Activated naive CD4-positive, alpha-beta T cell treated with anti-CD3 and anti-CD28 coated beads, Interleukin-2, amount 10 ng/mL, durations not matched to agents 7 days and 5 days (primary cell): ENCODE data around the gene MEI4.

Source experiments
- CTCF ChIA-PET: fragments of 350-600 bp; sonication (Branson Sonifier 250); formaldehyde crosslinking; loops from one replicate; lab custom pipeline; 2021; ENCODE audit warnings: antibody characterized with exemption; lab: Charles Lee
- DNase-seq: peaks from one replicate; pipeline ENCODE4 v3.0.0-alpha.2; 2020
- H3K27ac Mint-ChIP-seq: one replicate; pipeline ENCODE4 v1.8.0; 2021; ENCODE audit warnings: mild to moderate bottlenecking, moderate library complexity, mixed read lengths
- H3K27me3 Mint-ChIP-seq: one replicate; pipeline ENCODE4 v1.8.0; 2021; ENCODE audit warnings: mild to moderate bottlenecking, mixed read lengths
- H3K36me3 Mint-ChIP-seq: one replicate; pipeline ENCODE4 v1.8.0; 2021; ENCODE audit warnings: mixed read lengths
- H3K4me1 Mint-ChIP-seq: one replicate; pipeline ENCODE4 v1.8.0; 2021; ENCODE audit warnings: mixed read lengths
- H3K4me3 Mint-ChIP-seq: one replicate; pipeline ENCODE4 v1.8.0; 2021; ENCODE audit warnings: mild to moderate bottlenecking, moderate library complexity, mixed read lengths
- H3K9me3 Mint-ChIP-seq: one replicate; pipeline ENCODE4 v1.8.0; 2021; ENCODE audit warnings: mixed read lengths

The MEI4 gene

GRCh38 chr6:77880501-77880900 is 227.7 kb downstream of the MEI4 start:
- no peak for DNase-seq
- Mint-ChIP-seq H3K9me3 (no peaks in the 10 kb centered on the region), H3K4me3 (no peak overlapping the region), H3K4me1 (no peaks in the 10 kb centered on the region), H3K36me3 (no peaks in the 10 kb centered on the region), H3K27ac (no peak overlapping the region), H3K27me3 (no peaks in the 10 kb centered on the region)
- CTCF ChIA-PET: no interaction called here

- no peak for DNase-seq
- Mint-ChIP-seq H3K4me3 (no peak overlapping the region), H3K36me3 (no peaks in the 10 kb centered on the region), H3K27me3 (no peaks in the 10 kb centered on the region), H3K27ac (no peak overlapping the region), H3K9me3 (peaks cover 2% of the 10 kb centered on the region), H3K4me1 (no peaks in the 10 kb centered on the region)
- CTCF ChIA-PET: no interaction called here
Measured at GRCh38 chr6:77883851-77884250, 231.0 kb downstream of the MEI4 start.

GRCh38 chr6:77893391-77893790 is 240.6 kb downstream of the MEI4 start:
- CTCF ChIA-PET: no interaction called here

GRCh38 chr6:77906070-77906469 is 253.2 kb downstream of the MEI4 start:
- H3K4me1 Mint-ChIP-seq: no peaks in the 10 kb centered on the region
- no peaks in the 10 kb centered on the region for H3K36me3 Mint-ChIP-seq
- no peak overlapping the region for H3K27ac Mint-ChIP-seq
- H3K9me3 Mint-ChIP-seq: peaks cover 12% of the 10 kb centered on the region
- H3K4me3 Mint-ChIP-seq: no peak overlapping the region
- no peaks in the 10 kb centered on the region for H3K27me3 Mint-ChIP-seq
- CTCF ChIA-PET: no interaction called here
- no peak for DNase-seq

More at GRCh38 chr6:77893391-77893790, 240.6 kb downstream of the MEI4 start:
- no peaks in the 10 kb centered on the region for H3K4me1 Mint-ChIP-seq
- no peak for DNase-seq
- no peaks in the 10 kb centered on the region for H3K27me3 Mint-ChIP-seq
- H3K4me3 Mint-ChIP-seq: no peak overlapping the region
- H3K9me3 Mint-ChIP-seq: peaks cover 16% of the 10 kb centered on the region
- H3K27ac Mint-ChIP-seq: no peak overlapping the region
- H3K36me3 Mint-ChIP-seq: no peaks in the 10 kb centered on the region

GRCh38 chr6:77910826-77911225 is 258.0 kb downstream of the MEI4 start:
- no peak for DNase-seq
- Mint-ChIP-seq H3K9me3 (peaks cover 27% of the 10 kb centered on the region), H3K4me3 (no peak overlapping the region), H3K36me3 (no peaks in the 10 kb centered on the region), H3K27me3 (no peaks in the 10 kb centered on the region), H3K27ac (no peak overlapping the region), H3K4me1 (no peaks in the 10 kb centered on the region)
- CTCF ChIA-PET: no interaction called here

GRCh38 chr6:77926198-77926751 is 273.4 kb downstream of the MEI4 start:
- H3K4me1 Mint-ChIP-seq: no peaks in the 10 kb centered on the region
- H3K9me3 Mint-ChIP-seq: peaks cover 1% of the 10 kb centered on the region
- no peak overlapping the region for H3K4me3 Mint-ChIP-seq
- no peaks in the 10 kb centered on the region for H3K36me3 Mint-ChIP-seq
- H3K27ac Mint-ChIP-seq: no peak overlapping the region
- CTCF ChIA-PET: no interaction called here
- no peak for DNase-seq
- no peaks in the 10 kb centered on the region for H3K27me3 Mint-ChIP-seq

- Mint-ChIP-seq H3K27me3 (no peaks in the 10 kb centered on the region), H3K4me1 (no peaks in the 10 kb centered on the region), H3K36me3 (no peaks in the 10 kb centered on the region), H3K27ac (no peak overlapping the region), H3K9me3 (peaks cover 8% of the 10 kb centered on the region), H3K4me3 (no peak overlapping the region)
- CTCF ChIA-PET: no interaction called here
- DNase-seq: no peak
Measured at GRCh38 chr6:77930382-77930781, 277.5 kb downstream of the MEI4 start.

- DNase-seq: no peak
- Mint-ChIP-seq H3K4me3 (no peak overlapping the region), H3K27ac (no peak overlapping the region), H3K27me3 (no peaks in the 10 kb centered on the region), H3K4me1 (no peaks in the 10 kb centered on the region), H3K9me3 (peaks cover 8% of the 10 kb centered on the region), H3K36me3 (no peaks in the 10 kb centered on the region)
- CTCF ChIA-PET: no interaction called here
Measured at GRCh38 chr6:77930952-77931351, 278.1 kb downstream of the MEI4 start.

- Mint-ChIP-seq H3K36me3 (no peaks in the 10 kb centered on the region), H3K9me3 (peaks cover 20% of the 10 kb centered on the region), H3K27ac (no peak overlapping the region), H3K4me3 (no peak overlapping the region), H3K27me3 (no peaks in the 10 kb centered on the region), H3K4me1 (no peaks in the 10 kb centered on the region)
- CTCF ChIA-PET: no interaction called here
- no peak for DNase-seq
Measured at GRCh38 chr6:77962070-77962469, 309.2 kb downstream of the MEI4 start.

- no peaks in the 10 kb centered on the region for H3K27me3 Mint-ChIP-seq
- peaks cover 22% of the 10 kb centered on the region for H3K9me3 Mint-ChIP-seq
- H3K4me1 Mint-ChIP-seq: no peaks in the 10 kb centered on the region
- CTCF ChIA-PET: no interaction called here
- DNase-seq: no peak
- H3K36me3 Mint-ChIP-seq: no peaks in the 10 kb centered on the region
- no peak overlapping the region for H3K4me3 Mint-ChIP-seq
- no peak overlapping the region for H3K27ac Mint-ChIP-seq
Measured at GRCh38 chr6:77965449-77965848, 312.6 kb downstream of the MEI4 start.

GRCh38 chr6:77972334-77972733 is 319.5 kb downstream of the MEI4 start:
- peaks cover 14% of the 10 kb centered on the region for H3K9me3 Mint-ChIP-seq
- H3K4me1 Mint-ChIP-seq: no peaks in the 10 kb centered on the region
- no peaks in the 10 kb centered on the region for H3K27me3 Mint-ChIP-seq
- CTCF ChIA-PET: no interaction called here
- no peak overlapping the region for H3K27ac Mint-ChIP-seq
- no peak for DNase-seq
- H3K4me3 Mint-ChIP-seq: no peak overlapping the region
- no peaks in the 10 kb centered on the region for H3K36me3 Mint-ChIP-seq
